ENCODE results near the gene MPRIP.
A peak's percentile ranks its signal among the peaks of the same experiment; 100 is the strongest.
"Not testable (repeated sequence)": the region's sequence is repeated elsewhere in the genome, so short reads cannot be mapped to it uniquely, and the experiment has no call there.

The MPRIP gene

GRCh38 chr17:17151541-17151940, 109.3 kb downstream of the MPRIP start:
- no peak for DNase-seq

GRCh38 chr17:17151962-17152361, 109.7 kb downstream of the MPRIP start:
- DNase-seq, result peak; percentile 73

GRCh38 chr17:17152385-17152784, 110.1 kb downstream of the MPRIP start:
- no peak for DNase-seq

GRCh38 chr17:17153071-17153470, 110.8 kb downstream of the MPRIP start:
- DNase-seq, result no peak

GRCh38 chr17:17153709-17154108, 111.5 kb downstream of the MPRIP start:
- DNase-seq, result no peak

GRCh38 chr17:17154556-17154955, 112.3 kb downstream of the MPRIP start:
- no peak for DNase-seq

GRCh38 chr17:17154981-17155380, 112.7 kb downstream of the MPRIP start:
- no peak for DNase-seq

- no peak for DNase-seq
Measured at GRCh38 chr17:17155568-17155967, 113.3 kb downstream of the MPRIP start.

GRCh38 chr17:17156107-17156506, 113.8 kb downstream of the MPRIP start:
- no peak for DNase-seq

GRCh38 chr17:17156511-17156910, 114.3 kb downstream of the MPRIP start:
- no peak for DNase-seq

- no peak for DNase-seq
Measured at GRCh38 chr17:17157041-17157440, 114.8 kb downstream of the MPRIP start.

GRCh38 chr17:17158506-17158905, 116.2 kb downstream of the MPRIP start:
- DNase-seq, result not testable (repeated sequence)

GRCh38 chr17:17159571-17159970, 117.3 kb downstream of the MPRIP start:
- no peak for DNase-seq

- DNase-seq, result no peak
Measured at GRCh38 chr17:17161121-17161520, 118.9 kb downstream of the MPRIP start.

- no peak for DNase-seq
Measured at GRCh38 chr17:17161759-17162158, 119.5 kb downstream of the MPRIP start.

GRCh38 chr17:17164156-17164555, 121.9 kb downstream of the MPRIP start:
- no peak for DNase-seq

- DNase-seq, result no peak
Measured at GRCh38 chr17:17164676-17165075, 122.4 kb downstream of the MPRIP start.

GRCh38 chr17:17165666-17166308, 123.5 kb downstream of the MPRIP start:
- no peak for DNase-seq

- DNase-seq, result no peak
Measured at GRCh38 chr17:17166446-17166845, 124.2 kb downstream of the MPRIP start.

- no peak for DNase-seq
Measured at GRCh38 chr17:17167356-17167755, 125.1 kb downstream of the MPRIP start.

- no peak for DNase-seq
Measured at GRCh38 chr17:17167986-17168385, 125.7 kb downstream of the MPRIP start.

- DNase-seq, result no peak
Measured at GRCh38 chr17:17168401-17168800, 126.1 kb downstream of the MPRIP start.

GRCh38 chr17:17169396-17169795, 127.1 kb downstream of the MPRIP start:
- DNase-seq, result no peak

GRCh38 chr17:17170346-17170985, 128.2 kb downstream of the MPRIP start:
- no peak for DNase-seq

- DNase-seq, result no peak
Measured at GRCh38 chr17:17171186-17171585, 128.9 kb downstream of the MPRIP start.
